ENCODE data around the gene MYO5B. TPM values are rescaled to one million over a fixed set of nuclear protein-coding genes. Genes with fewer than 3 reads are reported as not detected.

The MYO5B gene
- total and polyA plus RNA-seq, 4 donors: 5.4 to 23.4 (median 11.4) TPM

- no peak overlapping the region for H3K9ac ChIP-seq (ENCODE audit: low read depth in 1 of 2, low read length in 2 of 2)
- no peak overlapping the region for H3K27ac ChIP-seq (ENCODE audit: low read depth in 1 of 2, low read length in 2 of 2)
- H3K4me3 ChIP-seq (ENCODE audit: low read depth in 1 of 3, low read length in 3 of 3): no peak overlapping the region
- H3K9me3 ChIP-seq (ENCODE audit: control insufficient read depth in 4 of 4, low read length in 3 of 4): no peaks in the 10 kb centered on the region
- H3K36me3 ChIP-seq (ENCODE audit: control insufficient read depth in 4 of 4, insufficient read depth in 3 of 4, low read depth in 1 of 4, low read length in 3 of 4): no peaks in the 10 kb centered on the region
- TF ChIP-seq RXRA (IDR thresholded peaks at IDR 0.05) (no peak), GABPA (IDR thresholded peaks at IDR 0.05 in 1 of 2, conservative IDR thresholded peaks at IDR 0.05 in 1 of 2) (no peak), ZBTB33 (IDR thresholded peaks at IDR 0.05) (no peak), JUND (IDR thresholded peaks at IDR 0.05) (no peak), HNF4G (IDR thresholded peaks at IDR 0.05) (no peak), YY1 (IDR thresholded peaks at IDR 0.05) (no peak), REST (IDR thresholded peaks at IDR 0.05) (no peak), HNF4A (conservative IDR thresholded peaks at IDR 0.05) (no peak), EGR1 (IDR thresholded peaks at IDR 0.05; ENCODE audit: low read depth in 2 of 2) (no peak), SP1 (IDR thresholded peaks at IDR 0.05) (no peak), FOXA2 (IDR thresholded peaks at IDR 0.05) (no peak), ATF3 (IDR thresholded peaks at IDR 0.05) (no peak), NR2F2 (IDR thresholded peaks at IDR 0.05) (no peak), MAX (IDR thresholded peaks at IDR 0.05) (no peak)
- DNase-seq (ENCODE audit: low spot score): no peak
- 78% methylated on average over 5 of the region's 5 CpGs for WGBS
- peaks cover 0 to 8% (median 1%) of the 10 kb centered on the region in 4 donors for H3K4me1 ChIP-seq (ENCODE audit: control insufficient read depth in 4 of 4, insufficient read depth in 4 of 4, low read length in 3 of 4)
- no peaks in the 10 kb centered on the region for H3K27me3 ChIP-seq (ENCODE audit: control insufficient read depth in 4 of 4, insufficient read depth in 4 of 4, low read length in 3 of 4)
Observed at GRCh38 chr18:50119296-50119695, 75.7 kb downstream of the MYO5B start.

- Histone ChIP-seq H3K27me3 (ENCODE audit: control insufficient read depth in 4 of 4, insufficient read depth in 4 of 4, low read length in 3 of 4) (no peaks in the 10 kb centered on the region), H3K4me3 (ENCODE audit: low read depth in 1 of 3, low read length in 3 of 3) (no peak overlapping the region), H3K9ac (ENCODE audit: low read depth in 1 of 2, low read length in 2 of 2) (no peak overlapping the region), H3K9me3 (ENCODE audit: control insufficient read depth in 4 of 4, low read length in 3 of 4) (no peaks in the 10 kb centered on the region), H3K36me3 (ENCODE audit: control insufficient read depth in 4 of 4, insufficient read depth in 3 of 4, low read depth in 1 of 4, low read length in 3 of 4) (no peaks in the 10 kb centered on the region), H3K27ac (ENCODE audit: low read depth in 1 of 2, low read length in 2 of 2) (no peak overlapping the region), H3K4me1 (ENCODE audit: control insufficient read depth in 4 of 4, insufficient read depth in 4 of 4, low read length in 3 of 4) (peaks cover 0 to 8% (median 1%) of the 10 kb centered on the region in 4 donors)
- 88% methylated on average over 3 of the region's 3 CpGs for WGBS
- DNase-seq (ENCODE audit: low spot score): no peak
- TF ChIP-seq REST (IDR thresholded peaks at IDR 0.05): no peak
- no peak for TF ChIP-seq RXRA (IDR thresholded peaks at IDR 0.05)
- no peak for TF ChIP-seq HNF4A (conservative IDR thresholded peaks at IDR 0.05)
- no peak for TF ChIP-seq EGR1 (IDR thresholded peaks at IDR 0.05; ENCODE audit: low read depth in 2 of 2)
- no peak for TF ChIP-seq CTCF (IDR thresholded peaks at IDR 0.05; ENCODE audit: low read depth, low read length, missing input control)
- TF ChIP-seq FOXA2 (IDR thresholded peaks at IDR 0.05): no peak
- TF ChIP-seq SP1 (IDR thresholded peaks at IDR 0.05): no peak
- no peak for TF ChIP-seq NR2F2 (IDR thresholded peaks at IDR 0.05)
- no peak for TF ChIP-seq MAX (IDR thresholded peaks at IDR 0.05)
- TF ChIP-seq JUND (IDR thresholded peaks at IDR 0.05): no peak
- no peak for TF ChIP-seq ZBTB33 (IDR thresholded peaks at IDR 0.05)
- TF ChIP-seq ATF3 (IDR thresholded peaks at IDR 0.05): no peak
- TF ChIP-seq GABPA (IDR thresholded peaks at IDR 0.05 in 1 of 2, conservative IDR thresholded peaks at IDR 0.05 in 1 of 2): no peak
- TF ChIP-seq FOXA1 (IDR thresholded peaks at IDR 0.05): no peak
Observed at GRCh38 chr18:50117863-50118262, 77.1 kb downstream of the MYO5B start.

All from liver (tissue), 9 donors.